ENCODE results near the gene CD109.

Gene CD109

GRCh38 chr6:73867411-73867810 lies 171.4 kb downstream of the CD109 start:
- no peak for DNase-seq

DNA sequence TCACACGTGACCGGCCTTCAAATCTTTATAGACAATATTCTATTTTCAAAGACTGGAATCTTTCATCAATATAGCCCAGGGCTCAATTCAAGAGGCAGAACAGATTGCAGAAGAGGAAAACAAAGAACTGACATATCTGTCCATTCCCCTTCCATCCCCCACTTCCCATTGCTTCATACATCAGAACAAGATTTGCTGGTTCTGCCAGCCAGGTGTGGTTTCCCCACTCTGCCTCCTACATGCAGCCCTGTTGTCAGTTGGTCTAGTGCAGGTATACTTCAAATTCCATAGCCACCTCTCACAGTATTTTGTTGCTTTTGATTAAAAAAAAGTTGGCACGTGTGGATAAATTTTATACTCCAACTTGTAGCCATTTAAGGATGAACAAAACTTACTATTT lies 174.9 kb downstream of the CD109 start:
- no peak for DNase-seq

DNA sequence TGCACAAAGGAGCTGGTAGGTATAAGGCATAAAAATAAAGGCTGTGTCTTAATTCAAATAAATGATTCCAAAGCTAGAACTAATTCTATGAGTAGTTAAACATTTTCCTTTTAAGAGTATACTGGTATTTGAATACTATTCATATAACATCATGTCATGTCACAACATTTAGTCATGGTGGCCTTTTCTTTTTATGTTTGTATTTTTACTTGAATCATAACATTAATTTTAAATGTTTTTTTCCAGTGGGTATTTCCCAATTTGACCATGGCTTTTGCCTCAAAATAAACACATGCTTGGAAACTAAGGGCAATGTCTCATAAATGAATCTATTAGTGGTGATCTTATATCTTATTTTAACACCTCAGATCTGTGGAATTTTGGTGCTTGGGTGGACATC lies 177.1 kb downstream of the CD109 start:
- DNase-seq, result no peak
